Skeletal muscle satellite cell (primary cell): ENCODE data around the gene HPSE2.

Source experiments
- H3K27me3 ChIP-seq: 2 replicates; pipeline ENCODE4 v1.7.0; 2013; ENCODE audit warnings: low read length; ENCODE audit not compliant: control insufficient read depth, insufficient read depth
- H3K36me3 ChIP-seq: 2 replicates; pipeline ENCODE4 v1.7.0; 2013; ENCODE audit warnings: mild to moderate bottlenecking, control low read depth, low read length; ENCODE audit not compliant: insufficient read depth
- H3K4me1 ChIP-seq: 2 replicates; pipeline ENCODE4 v1.7.0; 2013; ENCODE audit warnings: low read length; ENCODE audit not compliant: control insufficient read depth, insufficient read depth
- H3K4me2 ChIP-seq: 2 replicates; pipeline ENCODE4 v1.7.0; 2013; ENCODE audit warnings: mild to moderate bottlenecking, low read length
- H3K4me3 ChIP-seq: 2 replicates; pipeline ENCODE4 v1.7.0; 2013; ENCODE audit warnings: low read length
- H3K9ac ChIP-seq: 2 replicates; pipeline ENCODE4 v1.7.0; 2013; ENCODE audit warnings: mild to moderate bottlenecking, low read depth, low read length, moderate library complexity
- H3K9me3 ChIP-seq: replicated peaks from 2 replicates; pipeline ENCODE4 v1.7.0; 2013; ENCODE audit warnings: mild to moderate bottlenecking, control low read depth, low read length

The HPSE2 gene

DNA sequence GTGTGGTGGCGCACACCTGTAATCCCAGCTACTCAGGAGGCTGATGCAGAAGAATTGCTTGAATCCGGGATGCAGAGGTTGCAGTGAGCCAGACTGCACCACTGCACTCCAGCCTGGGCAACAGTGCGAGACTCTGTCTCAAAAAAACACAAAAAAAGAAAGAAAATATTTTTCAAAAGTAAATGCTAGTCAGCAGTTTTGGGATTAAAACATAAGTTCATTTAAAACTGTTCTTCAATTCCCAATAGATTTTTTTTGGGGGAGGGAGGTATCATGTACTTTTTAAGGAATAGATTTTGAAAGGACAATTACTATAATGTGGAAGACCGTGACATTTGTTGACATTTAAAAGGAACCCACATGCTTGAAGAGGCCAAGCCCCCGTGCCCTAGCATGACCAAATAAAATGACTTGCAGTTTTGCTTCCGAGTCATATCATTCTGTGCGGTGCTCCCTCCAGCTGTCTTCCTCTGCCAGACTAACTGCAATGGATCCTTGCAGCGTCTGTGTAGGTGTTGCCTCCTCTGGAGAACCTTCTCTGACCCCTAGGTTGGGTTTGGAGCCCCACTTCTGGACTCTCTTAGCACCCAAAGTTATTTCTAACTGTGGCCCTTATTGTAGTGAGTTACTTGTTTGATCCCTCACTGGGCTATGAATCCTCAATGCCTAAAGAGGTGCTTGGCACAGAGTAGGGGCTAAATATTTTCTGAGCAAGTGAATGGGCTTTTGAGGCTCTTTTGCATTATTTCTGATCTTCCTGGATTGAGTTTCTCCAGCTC is 771.5 kb downstream of the HPSE2 start:
- peaks cover 13% of the 10 kb centered on the region for H3K27me3 ChIP-seq
- no peak overlapping the region for H3K4me2 ChIP-seq
- H3K9ac ChIP-seq, result no peak overlapping the region
- no peaks in the 10 kb centered on the region for H3K36me3 ChIP-seq
- H3K9me3 ChIP-seq, result no peaks in the 10 kb centered on the region
- H3K4me3 ChIP-seq, result no peak overlapping the region
- peaks cover 23% of the 10 kb centered on the region for H3K4me1 ChIP-seq

DNA sequence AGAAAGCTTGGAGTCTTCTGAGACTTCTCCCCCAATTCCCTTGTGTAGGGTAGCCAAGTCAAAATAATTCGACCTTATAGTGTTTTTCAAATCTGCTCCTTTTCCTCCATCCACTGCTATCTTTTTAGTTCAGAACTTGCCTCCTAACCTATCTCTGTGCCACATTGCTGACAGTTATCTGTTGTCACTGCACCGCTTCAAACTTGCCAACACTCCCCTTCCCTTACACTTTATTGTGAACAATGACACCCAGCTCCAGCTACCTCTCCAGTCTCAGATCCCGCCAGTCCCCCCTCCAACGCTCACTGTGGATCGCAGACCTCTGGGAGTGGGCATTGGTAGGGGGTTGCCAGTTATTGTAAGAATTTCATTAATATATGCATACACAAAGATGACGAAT is 772.6 kb downstream of the HPSE2 start:
- Histone ChIP-seq H3K4me2 (no peak overlapping the region), H3K9ac (no peak overlapping the region), H3K9me3 (no peaks in the 10 kb centered on the region), H3K4me3 (no peak overlapping the region), H3K4me1 (peaks cover 21% of the 10 kb centered on the region), H3K27me3 (peaks cover 4% of the 10 kb centered on the region), H3K36me3 (no peaks in the 10 kb centered on the region)

DNA sequence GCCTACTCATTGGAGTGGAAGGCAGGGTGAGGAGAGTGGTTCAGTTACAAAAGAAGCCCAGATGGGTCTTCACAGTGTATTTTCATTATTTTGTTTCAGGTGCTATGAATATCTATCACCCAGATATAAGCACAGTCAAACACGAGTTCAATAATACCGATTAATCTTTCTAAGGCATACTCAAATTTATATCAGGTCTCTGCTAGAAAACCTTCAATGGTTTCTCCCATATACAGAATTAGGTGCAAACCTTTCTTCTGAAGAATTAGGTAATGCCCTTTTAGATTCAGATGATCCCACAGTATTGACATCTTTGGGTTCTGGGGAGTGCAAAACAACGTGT is 774.2 kb downstream of the HPSE2 start:
- H3K4me3 ChIP-seq, result no peak overlapping the region
- peaks cover 8% of the 10 kb centered on the region for H3K27me3 ChIP-seq
- peak overlapping the region; percentile 49 for H3K4me2 ChIP-seq
- H3K9ac ChIP-seq, result no peak overlapping the region
- peaks cover 17% of the 10 kb centered on the region for H3K4me1 ChIP-seq
- H3K36me3 ChIP-seq, result no peaks in the 10 kb centered on the region
- no peaks in the 10 kb centered on the region for H3K9me3 ChIP-seq

DNA sequence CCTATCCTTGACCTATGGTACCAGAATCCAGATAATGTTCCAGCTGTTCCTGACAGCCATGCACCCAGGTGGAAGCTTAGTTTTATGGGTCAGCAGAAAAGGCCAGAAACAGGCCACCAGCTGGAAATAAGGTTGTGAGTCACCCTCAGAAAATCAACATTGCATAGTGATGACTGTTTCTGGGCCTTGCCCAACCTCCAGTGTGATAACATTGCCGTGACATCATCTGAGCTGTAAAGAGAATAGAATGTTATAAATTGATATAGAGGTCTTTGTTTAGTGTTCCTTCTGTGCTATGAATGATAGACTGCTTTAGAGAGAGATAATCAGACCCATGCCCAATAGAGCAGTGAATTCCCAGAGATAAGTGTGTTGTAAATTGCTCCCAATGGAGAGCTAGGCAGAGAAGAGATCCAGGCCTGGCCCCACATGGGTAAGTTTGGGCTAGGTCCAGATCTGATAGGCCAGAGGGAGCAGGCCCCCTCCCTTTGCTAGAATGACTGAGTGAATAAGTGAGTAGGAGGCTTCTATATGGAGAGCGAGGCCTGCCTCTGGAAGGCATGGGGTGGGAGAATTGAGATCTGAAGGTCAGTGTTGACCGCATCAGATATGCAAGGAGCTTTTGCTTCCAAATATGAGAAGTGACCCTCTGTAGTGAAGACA is 774.7 kb downstream of the HPSE2 start:
- Histone ChIP-seq H3K4me3 (no peak overlapping the region), H3K9me3 (no peaks in the 10 kb centered on the region), H3K4me1 (peaks cover 17% of the 10 kb centered on the region), H3K4me2 (peak overlapping the region; percentile 49), H3K36me3 (no peaks in the 10 kb centered on the region), H3K27me3 (peaks cover 8% of the 10 kb centered on the region), H3K9ac (no peak overlapping the region)

DNA sequence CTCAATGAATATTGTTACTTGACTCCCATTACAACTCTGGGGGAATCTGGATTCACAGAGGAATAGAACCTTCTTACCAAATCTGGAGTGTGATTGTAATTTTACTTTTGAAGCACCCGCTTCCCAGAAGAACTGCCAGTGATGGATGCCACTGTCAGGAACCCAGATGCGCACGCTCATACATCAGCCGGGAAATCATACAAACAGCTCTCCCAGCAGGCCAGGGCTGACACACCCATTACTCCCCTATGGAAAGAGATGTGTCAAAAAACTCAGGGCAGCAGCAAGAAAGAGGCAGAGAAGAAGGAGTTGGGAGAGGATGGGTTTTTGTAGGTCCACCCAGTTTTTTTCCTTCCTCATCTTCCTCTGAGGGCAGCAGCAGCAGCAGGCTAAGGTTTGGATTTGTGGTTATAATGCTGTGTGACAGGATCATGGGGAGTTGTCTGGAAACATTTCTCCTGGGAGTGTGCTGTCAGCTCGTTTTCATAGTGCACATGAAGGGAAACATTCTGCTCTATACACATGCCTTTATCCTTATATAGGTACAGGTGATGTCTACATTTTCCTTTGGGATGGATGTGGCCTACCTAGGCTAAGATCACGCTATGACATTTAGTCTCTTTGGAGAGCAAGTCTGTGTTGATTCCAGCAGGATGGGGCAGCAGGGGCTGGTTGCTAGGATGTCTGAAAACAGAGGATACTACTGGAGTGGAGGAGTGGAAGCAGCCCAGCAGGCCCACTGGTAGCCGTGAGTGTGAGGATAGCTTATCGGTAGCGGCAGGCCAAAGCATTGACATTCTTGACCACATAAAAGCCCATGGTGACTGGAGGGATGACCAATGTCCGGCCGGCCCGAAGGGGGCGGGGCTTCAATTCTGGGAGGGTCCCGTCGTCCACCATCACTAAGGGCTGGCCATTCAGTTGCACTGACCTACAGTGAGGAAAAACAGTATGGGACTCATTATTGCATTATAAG is 776.6 kb downstream of the HPSE2 start:
- H3K4me2 ChIP-seq, result no peak overlapping the region
- H3K4me1 ChIP-seq, result peaks cover 17% of the 10 kb centered on the region
- H3K4me3 ChIP-seq, result no peak overlapping the region
- H3K27me3 ChIP-seq, result peaks cover 8% of the 10 kb centered on the region
- no peaks in the 10 kb centered on the region for H3K36me3 ChIP-seq
- H3K9me3 ChIP-seq, result no peaks in the 10 kb centered on the region
- H3K9ac ChIP-seq, result no peak overlapping the region

DNA sequence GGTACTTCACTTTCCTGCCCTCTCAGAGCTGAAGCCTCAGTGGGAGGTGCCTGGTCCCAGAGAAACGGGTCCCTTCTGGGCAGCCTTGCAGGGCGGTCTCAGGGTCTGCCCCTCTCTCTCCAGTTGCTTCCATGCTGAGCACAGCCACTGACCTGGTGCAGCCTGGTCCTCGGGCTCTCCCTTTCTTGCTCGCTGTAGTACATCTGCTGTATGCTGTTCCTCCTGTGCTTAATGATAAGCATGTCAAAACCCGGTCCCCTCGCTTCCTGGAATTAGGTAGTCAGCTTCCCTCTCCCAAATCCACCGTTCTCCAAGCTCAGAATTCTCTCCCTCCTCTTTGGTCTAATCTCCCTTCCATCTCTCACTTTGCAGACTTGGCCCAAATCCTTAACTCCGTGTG is 777.9 kb downstream of the HPSE2 start:
- peaks cover 12% of the 10 kb centered on the region for H3K27me3 ChIP-seq
- H3K9me3 ChIP-seq, result no peaks in the 10 kb centered on the region
- peaks cover 17% of the 10 kb centered on the region for H3K4me1 ChIP-seq
- H3K36me3 ChIP-seq, result no peaks in the 10 kb centered on the region
- no peak overlapping the region for H3K4me2 ChIP-seq
- no peak overlapping the region for H3K4me3 ChIP-seq
- no peak overlapping the region for H3K9ac ChIP-seq

DNA sequence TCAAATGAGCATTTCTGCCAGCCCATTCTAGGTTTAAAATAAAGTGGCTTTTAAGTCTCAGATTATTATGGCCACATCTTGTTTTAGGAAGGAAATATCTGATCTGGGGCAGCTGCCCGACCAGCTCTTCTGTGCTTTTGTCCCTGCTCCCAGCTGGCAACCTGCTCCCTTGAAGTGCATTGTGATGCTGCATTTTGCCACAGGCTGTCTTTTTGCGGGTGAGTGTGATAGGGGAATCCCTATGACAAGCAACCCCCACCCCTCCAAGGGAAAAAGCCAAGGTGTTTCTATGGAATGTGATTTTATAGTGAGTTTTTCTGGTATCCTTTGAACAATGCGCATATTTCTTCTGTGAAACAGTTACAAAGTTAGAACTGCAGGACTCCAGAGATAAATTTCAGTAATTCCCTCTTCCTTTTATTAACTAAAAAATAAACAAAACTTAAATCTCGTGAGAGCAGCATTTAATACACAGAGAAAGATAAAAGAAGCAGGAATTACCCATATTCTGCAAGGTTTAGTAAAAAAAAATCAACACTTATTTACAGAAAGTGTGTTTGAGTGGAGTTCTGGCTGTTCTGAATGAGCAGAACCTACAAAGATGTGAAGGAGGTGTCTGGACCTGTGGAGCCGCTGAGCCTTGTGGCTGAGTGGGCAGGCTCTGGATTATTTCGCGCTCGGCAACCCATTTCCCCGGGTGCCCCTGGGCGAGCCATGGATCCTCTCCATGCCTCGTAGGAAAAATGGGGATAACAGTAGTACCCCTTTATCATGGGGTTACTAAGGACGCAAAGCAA is 778.8 kb downstream of the HPSE2 start:
- Histone ChIP-seq H3K36me3 (no peaks in the 10 kb centered on the region), H3K4me1 (peaks cover 17% of the 10 kb centered on the region), H3K4me3 (no peak overlapping the region), H3K9me3 (no peaks in the 10 kb centered on the region), H3K4me2 (no peak overlapping the region), H3K9ac (no peak overlapping the region), H3K27me3 (peaks cover 18% of the 10 kb centered on the region)

DNA sequence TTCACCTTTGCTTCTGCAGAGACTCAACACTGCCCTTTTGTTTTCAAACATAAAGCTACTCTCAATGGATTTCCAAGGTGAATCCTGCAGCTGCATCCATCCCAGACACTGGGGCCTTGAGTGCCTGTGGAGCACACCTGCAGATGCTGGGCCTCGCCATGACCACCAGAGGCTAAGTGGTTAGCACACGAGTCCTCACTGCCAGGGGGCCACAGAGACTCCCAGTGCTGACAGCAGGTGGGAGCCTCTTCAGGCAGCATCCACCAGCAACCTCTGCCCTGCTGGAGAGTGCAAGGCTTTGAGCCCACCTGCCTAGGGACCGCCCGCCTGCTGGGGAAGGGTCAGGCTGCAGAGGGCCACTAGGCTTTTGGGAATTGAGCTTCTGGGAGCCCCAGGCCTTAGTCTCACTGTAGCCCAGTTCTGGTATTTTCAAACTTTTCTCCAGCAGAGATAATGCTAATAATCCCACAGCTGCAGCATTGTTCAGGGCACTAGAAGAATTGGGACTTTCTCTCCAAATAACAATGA is 779.5 kb downstream of the HPSE2 start:
- H3K9ac ChIP-seq, result no peak overlapping the region
- H3K9me3 ChIP-seq, result no peaks in the 10 kb centered on the region
- H3K27me3 ChIP-seq, result peaks cover 18% of the 10 kb centered on the region
- H3K36me3 ChIP-seq, result no peaks in the 10 kb centered on the region
- peaks cover 10% of the 10 kb centered on the region for H3K4me1 ChIP-seq
- H3K4me3 ChIP-seq, result no peak overlapping the region
- no peak overlapping the region for H3K4me2 ChIP-seq

DNA sequence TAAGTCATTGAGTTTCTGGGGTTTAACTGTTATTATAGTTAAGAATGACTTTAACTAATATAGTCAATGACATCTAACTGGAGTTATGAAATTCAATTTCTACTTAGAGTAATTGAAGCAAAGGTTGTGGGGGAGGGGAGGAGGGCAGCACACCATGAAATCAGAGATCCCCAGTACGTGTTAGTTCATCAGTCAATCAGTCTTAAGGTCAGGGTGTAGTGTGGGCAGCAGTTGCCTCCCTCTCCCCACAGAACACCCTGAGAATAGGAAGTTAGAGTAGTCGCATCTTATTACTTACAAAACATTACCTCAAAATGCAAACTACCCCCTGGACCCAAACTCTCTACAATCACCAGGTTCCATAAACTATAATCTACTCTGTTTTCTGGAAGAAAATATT is 781.9 kb downstream of the HPSE2 start:
- Histone ChIP-seq H3K4me3 (no peak overlapping the region), H3K4me2 (no peak overlapping the region), H3K27me3 (peaks cover 18% of the 10 kb centered on the region), H3K4me1 (no peaks in the 10 kb centered on the region), H3K9me3 (no peaks in the 10 kb centered on the region), H3K36me3 (no peaks in the 10 kb centered on the region), H3K9ac (no peak overlapping the region)

DNA sequence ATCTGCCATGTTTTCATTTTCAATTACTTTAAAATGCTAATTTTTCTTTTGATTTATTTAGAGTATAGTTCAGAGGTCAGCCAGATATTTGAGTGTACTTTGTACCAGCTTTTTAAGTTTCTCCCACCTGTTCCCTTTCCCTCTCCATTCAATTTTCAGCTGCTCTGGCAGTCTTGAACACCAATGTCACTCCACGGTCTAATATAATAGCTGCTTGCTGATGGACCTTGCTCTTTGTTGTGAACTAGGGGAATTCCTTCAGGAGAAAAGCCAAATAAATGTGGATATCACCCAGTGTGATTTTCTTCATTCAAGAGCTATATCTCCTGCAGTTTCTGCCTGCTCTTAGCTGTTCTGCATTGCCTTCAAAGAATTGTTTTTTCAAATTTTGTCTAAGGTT is 785.0 kb downstream of the HPSE2 start:
- no peak overlapping the region for H3K4me2 ChIP-seq
- peaks cover 10% of the 10 kb centered on the region for H3K27me3 ChIP-seq
- no peaks in the 10 kb centered on the region for H3K9me3 ChIP-seq

More for the DNA sequence above, 785.0 kb downstream of the HPSE2 start:
- H3K9ac ChIP-seq, result no peak overlapping the region
- H3K4me1 ChIP-seq, result peaks cover 7% of the 10 kb centered on the region
- H3K4me3 ChIP-seq, result no peak overlapping the region
- H3K36me3 ChIP-seq, result no peaks in the 10 kb centered on the region
